Memory B cell (primary cell): ENCODE results near the gene PDIA2.

Experiments
- ATAC-seq: fragments of 150-1000 bp; cut with Tn5 transposase; 2 replicates; pipeline ENCODE4 v1.10.0; 2021; ENCODE audit warnings: low read depth, mild to moderate bottlenecking, moderate library complexity
- DNase-seq, 2 donors: peaks; one replicate each; pipeline ENCODE4 v3.0.0; 2022; ENCODE audit warnings: low spot score in 2 of 2
- H3K27ac Mint-ChIP-seq: one replicate; pipeline ENCODE4 v1.8.0; 2022; ENCODE audit warnings: mild to moderate bottlenecking, moderate library complexity, mixed read lengths
- H3K27me3 Mint-ChIP-seq: one replicate; pipeline ENCODE4 v1.8.0; 2022; ENCODE audit warnings: mixed read lengths
- H3K36me3 Mint-ChIP-seq: one replicate; pipeline ENCODE4 v1.8.0; 2022; ENCODE audit warnings: mild to moderate bottlenecking, mixed read lengths
- H3K4me1 Mint-ChIP-seq: one replicate; pipeline ENCODE4 v1.8.0; 2022; ENCODE audit warnings: mixed read lengths
- H3K4me3 Mint-ChIP-seq: one replicate; pipeline ENCODE4 v1.8.0; 2022; ENCODE audit warnings: mild to moderate bottlenecking, moderate library complexity, mixed read lengths
- H3K9me3 Mint-ChIP-seq: one replicate; pipeline ENCODE4 v1.8.0; 2022; ENCODE audit warnings: mixed read lengths

PDIA2 gene

DNA sequence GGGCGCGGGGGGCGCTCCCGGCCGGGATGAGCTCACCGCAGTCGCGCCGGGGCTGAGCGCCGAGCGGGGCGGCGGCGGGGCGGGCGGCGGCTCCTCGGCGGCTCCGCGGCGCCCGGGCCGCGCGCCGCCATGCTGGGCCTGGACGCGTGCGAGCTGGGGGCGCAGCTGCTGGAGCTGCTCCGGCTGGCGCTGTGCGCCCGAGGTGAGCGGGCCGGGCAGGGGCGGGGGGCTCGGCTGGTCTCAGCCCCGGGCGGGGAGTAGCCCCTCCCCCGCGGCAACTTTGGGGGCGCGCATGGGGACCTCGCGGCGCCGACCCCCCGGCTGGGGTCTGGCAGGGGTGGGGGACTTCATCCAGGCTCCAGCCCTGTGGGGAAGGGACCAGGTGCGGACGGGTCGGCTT lies 2.4 kb upstream of the PDIA2 start, which contains the start of gene ARHGDIG:
Gene ARHGDIG, plus strand, starts transcription at position 40 of the 400 bp plus-strand sequence. Its CDS starts 90 bp downstream, at position 130.
- H3K4me1 Mint-ChIP-seq: peaks cover 5% of the 10 kb centered on the region
- no peak within 1 kb of the TSS for H3K27ac Mint-ChIP-seq
- no peaks in the 10 kb centered on the region for H3K36me3 Mint-ChIP-seq
- no peaks in the 10 kb centered on the region for H3K9me3 Mint-ChIP-seq
- DNase-seq: no peak
- H3K27me3 Mint-ChIP-seq: peaks cover 16% of the 10 kb centered on the region
- no peak within 1 kb of the TSS for H3K4me3 Mint-ChIP-seq
- peak; percentile 26 for ATAC-seq

- Mint-ChIP-seq H3K4me3 (no peak overlapping the region), H3K4me1 (peaks cover 5% of the 10 kb centered on the region), H3K36me3 (no peaks in the 10 kb centered on the region), H3K9me3 (no peaks in the 10 kb centered on the region), H3K27me3 (peaks cover 16% of the 10 kb centered on the region), H3K27ac (no peak overlapping the region)
- DNase-seq (no peak), ATAC-seq (no peak)
Observed at GRCh38 chr16:280991-281659, 1.8 kb upstream of the PDIA2 start.

DNA sequence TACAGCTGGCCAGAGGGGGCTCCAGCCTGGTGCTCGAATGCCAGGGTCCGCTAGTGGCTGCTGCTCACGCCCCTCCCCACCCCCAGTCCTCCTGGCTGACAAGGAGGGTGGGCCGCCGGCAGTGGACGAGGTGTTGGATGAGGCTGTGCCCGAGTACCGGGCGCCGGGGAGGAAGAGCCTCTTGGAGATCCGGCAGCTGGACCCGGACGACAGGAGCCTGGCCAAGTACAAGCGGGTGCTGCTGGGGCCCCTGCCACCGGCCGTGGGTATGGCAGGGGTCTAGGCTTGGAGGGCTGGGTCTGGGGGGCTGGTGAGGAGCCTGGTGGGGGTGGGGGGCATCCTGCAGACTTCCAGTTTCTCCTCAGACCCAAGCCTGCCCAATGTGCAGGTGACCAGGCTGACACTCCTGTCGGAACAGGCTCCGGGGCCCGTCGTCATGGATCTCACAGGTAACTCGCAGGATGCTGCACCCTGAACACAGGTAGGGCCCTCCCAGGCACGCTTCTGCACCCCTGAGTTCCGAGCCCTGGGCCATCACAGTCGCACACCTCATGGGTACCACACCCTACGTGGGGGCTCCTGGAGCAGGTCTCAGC lies 1.2 kb upstream of the PDIA2 start:
- peaks cover 12% of the 10 kb centered on the region for H3K27me3 Mint-ChIP-seq
- peaks cover 3% of the 10 kb centered on the region for H3K4me1 Mint-ChIP-seq
- ATAC-seq (no peak), DNase-seq (no peak)
- H3K36me3 Mint-ChIP-seq: no peaks in the 10 kb centered on the region
- no peaks in the 10 kb centered on the region for H3K9me3 Mint-ChIP-seq
- no peak overlapping the region for H3K27ac Mint-ChIP-seq
- no peak overlapping the region for H3K4me3 Mint-ChIP-seq

- ATAC-seq (no peak), DNase-seq (no peak)
- no peak overlapping the region for H3K27ac Mint-ChIP-seq
- H3K27me3 Mint-ChIP-seq: peaks cover 8% of the 10 kb centered on the region
- peaks cover 4% of the 10 kb centered on the region for H3K36me3 Mint-ChIP-seq
- no peak overlapping the region for H3K4me3 Mint-ChIP-seq
- H3K4me1 Mint-ChIP-seq: peaks cover 3% of the 10 kb centered on the region
- no peaks in the 10 kb centered on the region for H3K9me3 Mint-ChIP-seq
Observed at GRCh38 chr16:282491-282890, 473 bp upstream of the PDIA2 start.

- no peak for DNase-seq
- Mint-ChIP-seq H3K4me3 (no peak overlapping the region), H3K27ac (no peak overlapping the region), H3K4me1 (no peaks in the 10 kb centered on the region), H3K36me3 (peaks cover 9% of the 10 kb centered on the region), H3K9me3 (no peaks in the 10 kb centered on the region), H3K27me3 (peaks cover 4% of the 10 kb centered on the region)
- ATAC-seq: no peak
Observed at GRCh38 chr16:284204-285120, 1.5 kb downstream of the PDIA2 start.

GRCh38 chr16:285146-286055 lies 2.4 kb downstream of the PDIA2 start:
- H3K36me3 Mint-ChIP-seq: peaks cover 9% of the 10 kb centered on the region
- H3K4me1 Mint-ChIP-seq: no peaks in the 10 kb centered on the region
- no peak for DNase-seq
- no peaks in the 10 kb centered on the region for H3K9me3 Mint-ChIP-seq
- no peak overlapping the region for H3K4me3 Mint-ChIP-seq
- no peak for ATAC-seq
- H3K27me3 Mint-ChIP-seq: peaks cover 4% of the 10 kb centered on the region
- H3K27ac Mint-ChIP-seq: no peak overlapping the region

DNA sequence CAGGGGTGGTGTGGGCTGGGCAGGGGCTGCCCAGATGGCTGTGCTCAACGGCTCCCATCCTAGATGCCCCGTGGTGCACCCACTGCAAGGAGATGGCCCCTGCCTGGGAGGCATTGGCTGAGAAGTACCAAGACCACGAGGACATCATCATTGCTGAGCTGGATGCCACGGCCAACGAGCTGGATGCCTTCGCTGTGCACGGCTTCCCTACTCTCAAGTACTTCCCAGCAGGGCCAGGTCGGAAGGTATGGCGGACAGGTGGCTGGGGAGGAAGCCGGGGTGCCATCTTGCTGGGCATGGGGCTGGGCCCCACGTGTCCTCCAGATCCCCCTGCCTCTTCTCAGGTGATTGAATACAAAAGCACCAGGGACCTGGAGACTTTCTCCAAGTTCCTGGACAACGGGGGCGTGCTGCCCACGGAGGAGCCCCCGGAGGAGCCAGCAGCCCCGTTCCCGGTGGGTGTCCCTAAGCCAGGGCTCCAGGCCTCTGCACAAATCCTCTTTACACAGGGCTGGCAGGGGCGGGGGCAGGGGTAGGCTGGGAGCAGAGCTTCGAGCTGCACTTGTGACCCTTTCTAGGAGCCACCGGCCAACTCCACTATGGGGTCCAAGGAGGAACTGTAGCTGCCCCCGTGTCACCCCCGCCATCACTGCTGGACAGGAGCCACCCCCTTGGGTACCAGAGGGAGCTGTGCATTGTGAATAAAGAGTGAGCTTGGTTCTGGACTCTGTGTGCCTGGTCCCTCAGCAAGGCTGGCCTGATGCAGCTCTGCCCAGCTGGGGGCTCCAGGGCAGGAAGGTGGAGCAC lies 3.7 kb downstream of the PDIA2 start:
- DNase-seq: no peak
- Mint-ChIP-seq H3K36me3 (peaks cover 14% of the 10 kb centered on the region), H3K4me1 (no peaks in the 10 kb centered on the region), H3K4me3 (no peak overlapping the region), H3K9me3 (no peaks in the 10 kb centered on the region), H3K27me3 (peaks cover 2% of the 10 kb centered on the region), H3K27ac (no peak overlapping the region)
- ATAC-seq: no peak

GRCh38 chr16:287298-287811 lies 4.4 kb downstream of the PDIA2 start:
- ATAC-seq (no peak), DNase-seq (no peak)
- no peaks in the 10 kb centered on the region for H3K4me1 Mint-ChIP-seq
- peaks cover 14% of the 10 kb centered on the region for H3K36me3 Mint-ChIP-seq
- H3K4me3 Mint-ChIP-seq: no peak overlapping the region
- no peaks in the 10 kb centered on the region for H3K27me3 Mint-ChIP-seq
- H3K9me3 Mint-ChIP-seq: no peaks in the 10 kb centered on the region
- H3K27ac Mint-ChIP-seq: no peak overlapping the region

DNA sequence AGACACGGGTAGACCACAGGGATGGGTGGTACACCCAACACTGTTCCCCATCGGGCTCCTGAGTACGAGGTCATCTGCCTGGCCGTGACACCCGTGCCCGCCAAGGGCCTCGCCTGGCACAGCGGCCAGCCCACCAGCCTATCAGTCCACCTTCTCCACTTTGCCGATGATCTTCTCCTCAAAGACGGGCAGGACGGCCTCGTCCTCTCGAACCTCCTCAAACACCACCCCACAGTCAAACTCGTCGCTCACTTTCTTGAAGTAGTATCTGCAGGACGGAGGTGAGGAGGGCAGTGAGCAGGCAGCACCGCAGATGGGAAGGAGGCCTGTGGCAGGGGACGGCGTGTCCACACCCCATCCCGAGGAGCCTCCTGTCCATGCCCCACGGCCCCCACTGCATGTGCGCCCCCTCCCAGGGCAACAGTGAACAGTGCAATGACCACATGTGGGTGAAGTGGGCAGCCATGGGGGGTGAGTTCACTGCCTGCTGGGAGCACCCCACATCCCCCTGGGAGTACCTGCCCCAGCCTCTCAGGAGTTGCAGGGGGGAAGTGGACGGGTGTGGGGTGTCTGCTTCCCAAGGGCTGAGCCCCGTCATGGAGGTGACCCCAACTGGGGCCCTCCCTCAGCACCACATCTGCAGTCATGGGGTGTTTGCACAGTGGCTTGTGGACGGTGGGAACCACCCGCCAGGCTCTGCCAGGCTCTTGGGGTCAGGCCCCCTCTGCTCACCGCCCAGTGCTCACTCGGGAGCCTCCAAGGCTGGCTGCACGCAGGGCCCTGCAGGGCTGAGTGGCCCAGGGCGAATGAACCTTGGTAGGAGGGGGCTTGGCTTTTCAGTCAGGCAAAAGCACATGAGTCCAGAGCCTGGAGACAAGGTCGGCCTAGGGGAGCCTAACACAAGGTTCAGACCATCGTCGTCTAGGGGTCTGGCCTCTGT lies 5.3 kb downstream of the PDIA2 start:
- Mint-ChIP-seq H3K9me3 (no peaks in the 10 kb centered on the region), H3K27ac (no peak overlapping the region), H3K4me3 (no peak overlapping the region), H3K36me3 (peaks cover 18% of the 10 kb centered on the region), H3K4me1 (no peaks in the 10 kb centered on the region), H3K27me3 (no peaks in the 10 kb centered on the region)
- DNase-seq (no peak), ATAC-seq (no peak)

- Mint-ChIP-seq H3K27ac (no peak overlapping the region), H3K4me1 (no peaks in the 10 kb centered on the region), H3K4me3 (no peak overlapping the region), H3K36me3 (peaks cover 21% of the 10 kb centered on the region), H3K9me3 (no peaks in the 10 kb centered on the region), H3K27me3 (no peaks in the 10 kb centered on the region)
- ATAC-seq: no peak
- no peak for DNase-seq
Observed at GRCh38 chr16:289395-289997, 6.5 kb downstream of the PDIA2 start.

- ATAC-seq: no peak
- Mint-ChIP-seq H3K4me3 (no peak overlapping the region), H3K4me1 (no peaks in the 10 kb centered on the region), H3K27me3 (no peaks in the 10 kb centered on the region), H3K9me3 (no peaks in the 10 kb centered on the region), H3K36me3 (peaks cover 21% of the 10 kb centered on the region), H3K27ac (no peak overlapping the region)
- no peak for DNase-seq
Observed at GRCh38 chr16:290015-290680, 7.2 kb downstream of the PDIA2 start.
